Measurements from ENCODE around the gene LRRC4C. TPM values are rescaled to one million over a fixed set of nuclear protein-coding genes. Genes with fewer than 3 reads are reported as not detected.

The LRRC4C gene
- total RNA-seq, 1 donor from 2014 or later, result 2.7 TPM

DNA sequence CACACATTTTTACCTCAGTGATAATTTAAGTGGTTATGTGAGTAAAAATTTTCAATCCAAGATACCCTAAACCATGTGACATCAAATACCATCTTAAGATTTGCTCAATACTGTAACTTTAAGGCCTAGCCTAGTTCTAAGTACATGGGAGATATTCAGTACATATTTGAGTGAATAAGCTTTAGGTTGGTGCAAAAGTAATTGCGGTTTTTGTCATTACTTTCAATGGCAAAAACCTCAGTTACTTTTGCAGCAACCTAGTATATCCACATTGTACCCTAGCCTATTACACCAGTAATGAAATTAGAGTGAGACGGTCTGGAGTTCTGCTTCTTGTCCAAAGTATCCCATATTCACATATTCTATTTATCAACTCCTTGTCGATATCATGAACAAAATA, 700.1 kb downstream of the LRRC4C start:
- Histone ChIP-seq H3K9me3 (ENCODE audit: low read depth) (no peaks in the 10 kb centered on the region), H3K27ac (no peak overlapping the region), H3K36me3 (no peaks in the 10 kb centered on the region), H3F3A (ENCODE audit: low read depth) (no peaks in the 10 kb centered on the region), H3K79me2 (ENCODE audit: low read depth) (no peaks in the 10 kb centered on the region), H3K4me3 (no peak overlapping the region), H3K9ac (no peak overlapping the region), H3K27me3 (no peaks in the 10 kb centered on the region), H4K20me1 (ENCODE audit: low read depth) (no peaks in the 10 kb centered on the region), H3K4me2 (no peak overlapping the region), H3K4me1 (no peaks in the 10 kb centered on the region), H2AFZ (replicated peaks) (no peak overlapping the region)
- TF ChIP-seq, protein P1, sequence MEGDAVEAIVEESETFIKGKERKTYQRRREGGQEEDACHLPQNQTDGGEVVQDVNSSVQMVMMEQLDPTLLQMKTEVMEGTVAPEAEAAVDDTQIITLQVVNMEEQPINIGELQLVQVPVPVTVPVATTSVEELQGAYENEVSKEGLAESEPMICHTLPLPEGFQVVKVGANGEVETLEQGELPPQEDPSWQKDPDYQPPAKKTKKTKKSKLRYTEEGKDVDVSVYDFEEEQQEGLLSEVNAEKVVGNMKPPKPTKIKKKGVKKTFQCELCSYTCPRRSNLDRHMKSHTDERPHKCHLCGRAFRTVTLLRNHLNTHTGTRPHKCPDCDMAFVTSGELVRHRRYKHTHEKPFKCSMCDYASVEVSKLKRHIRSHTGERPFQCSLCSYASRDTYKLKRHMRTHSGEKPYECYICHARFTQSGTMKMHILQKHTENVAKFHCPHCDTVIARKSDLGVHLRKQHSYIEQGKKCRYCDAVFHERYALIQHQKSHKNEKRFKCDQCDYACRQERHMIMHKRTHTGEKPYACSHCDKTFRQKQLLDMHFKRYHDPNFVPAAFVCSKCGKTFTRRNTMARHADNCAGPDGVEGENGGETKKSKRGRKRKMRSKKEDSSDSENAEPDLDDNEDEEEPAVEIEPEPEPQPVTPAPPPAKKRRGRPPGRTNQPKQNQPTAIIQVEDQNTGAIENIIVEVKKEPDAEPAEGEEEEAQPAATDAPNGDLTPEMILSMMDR (IDR thresholded peaks at IDR 0.05), result no peak
- TF ChIP-seq EZH2phosphoT487 (IDR thresholded peaks at IDR 0.05), result no peak
- no peak for TF ChIP-seq EZH2 (IDR thresholded peaks at IDR 0.05)
- DNase-seq (ENCODE audit: low spot score), result no peak
- H3K27ac Mint-ChIP-seq, result no peak overlapping the region
- H3K36me3 Mint-ChIP-seq, result no peaks in the 10 kb centered on the region
- H3K4me3 Mint-ChIP-seq, result no peak overlapping the region
- H3K27me3 Mint-ChIP-seq (ENCODE audit: insufficient read depth, low read depth), result no peaks in the 10 kb centered on the region
- H3K4me1 Mint-ChIP-seq, result no peaks in the 10 kb centered on the region
- H3K9me3 Mint-ChIP-seq, result no peaks in the 10 kb centered on the region

GRCh38 chr11:40754297-40754696, 705.2 kb downstream of the LRRC4C start:
- H3K9me3 ChIP-seq (ENCODE audit: low read depth), result no peaks in the 10 kb centered on the region
- no peaks in the 10 kb centered on the region for H4K20me1 ChIP-seq (ENCODE audit: low read depth)
- no peaks in the 10 kb centered on the region for H3K27me3 Mint-ChIP-seq (ENCODE audit: insufficient read depth, low read depth)
- no peak overlapping the region for H2AFZ ChIP-seq (replicated peaks)
- no peak overlapping the region for H3K27ac Mint-ChIP-seq
- no peaks in the 10 kb centered on the region for H3K36me3 ChIP-seq
- no peaks in the 10 kb centered on the region for H3K4me1 ChIP-seq
- H3K9ac ChIP-seq, result no peak overlapping the region
- no peaks in the 10 kb centered on the region for H3K79me2 ChIP-seq (ENCODE audit: low read depth)
- H3K27ac ChIP-seq, result no peak overlapping the region
- no peaks in the 10 kb centered on the region for H3K27me3 ChIP-seq
- no peaks in the 10 kb centered on the region for H3F3A ChIP-seq (ENCODE audit: low read depth)
- no peak for DNase-seq (ENCODE audit: low spot score)
- no peaks in the 10 kb centered on the region for H3K4me1 Mint-ChIP-seq
- H3K4me3 Mint-ChIP-seq, result no peak overlapping the region
- no peak overlapping the region for H3K4me3 ChIP-seq
- peaks cover 3% of the 10 kb centered on the region for H3K9me3 Mint-ChIP-seq
- H3K36me3 Mint-ChIP-seq, result no peaks in the 10 kb centered on the region
- no peak overlapping the region for H3K4me2 ChIP-seq
- TF ChIP-seq, protein P1 (IDR thresholded peaks at IDR 0.05), result no peak
- TF ChIP-seq EZH2 (IDR thresholded peaks at IDR 0.05), result no peak
- TF ChIP-seq EZH2phosphoT487 (IDR thresholded peaks at IDR 0.05), result no peak

GRCh38 chr11:40746282-40746681, 713.2 kb downstream of the LRRC4C start:
- no peak for DNase-seq (ENCODE audit: low spot score)
- H3K36me3 ChIP-seq, result no peaks in the 10 kb centered on the region
- TF ChIP-seq EZH2 (IDR thresholded peaks at IDR 0.05), result no peak
- H2AFZ ChIP-seq (replicated peaks), result no peak overlapping the region
- no peaks in the 10 kb centered on the region for H4K20me1 ChIP-seq (ENCODE audit: low read depth)
- Mint-ChIP-seq H3K4me3 (no peak overlapping the region), H3K27ac (no peak overlapping the region), H3K27me3 (ENCODE audit: insufficient read depth, low read depth) (no peaks in the 10 kb centered on the region), H3K9me3 (peaks cover 11% of the 10 kb centered on the region), H3K36me3 (no peaks in the 10 kb centered on the region), H3K4me1 (no peaks in the 10 kb centered on the region)
- H3K4me1 ChIP-seq, result no peaks in the 10 kb centered on the region
- H3K27ac ChIP-seq, result no peak overlapping the region
- H3F3A ChIP-seq (ENCODE audit: low read depth), result no peaks in the 10 kb centered on the region
- H3K4me3 ChIP-seq, result no peak overlapping the region
- no peaks in the 10 kb centered on the region for H3K9me3 ChIP-seq (ENCODE audit: low read depth)
- H3K27me3 ChIP-seq, result no peaks in the 10 kb centered on the region
- H3K4me2 ChIP-seq, result no peak overlapping the region
- H3K9ac ChIP-seq, result no peak overlapping the region
- no peaks in the 10 kb centered on the region for H3K79me2 ChIP-seq (ENCODE audit: low read depth)

DNA sequence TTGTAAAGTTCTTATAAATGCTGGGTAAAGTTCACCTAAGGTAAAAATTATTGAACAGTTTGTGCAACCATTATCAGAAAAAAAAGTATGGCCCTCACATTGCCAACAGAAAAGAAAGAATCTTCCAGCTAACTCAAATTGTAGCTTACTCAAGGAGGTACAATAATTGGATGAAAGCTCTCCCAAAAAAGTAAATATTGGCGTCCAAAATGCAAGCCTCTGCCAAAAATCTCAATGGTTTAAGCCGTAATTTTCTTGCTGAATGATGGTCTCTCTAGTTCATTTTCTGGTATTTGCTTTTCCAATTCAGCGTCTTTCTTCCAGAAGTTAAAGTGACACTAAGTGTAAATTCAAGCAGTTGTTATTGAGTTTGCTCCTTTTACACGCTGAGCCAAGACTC, 727.3 kb downstream of the LRRC4C start:
- H3K36me3 Mint-ChIP-seq, result no peaks in the 10 kb centered on the region
- Histone ChIP-seq H3K4me2 (no peak overlapping the region), H4K20me1 (ENCODE audit: low read depth) (no peaks in the 10 kb centered on the region), H3K79me2 (ENCODE audit: low read depth) (no peaks in the 10 kb centered on the region), H3F3A (ENCODE audit: low read depth) (no peaks in the 10 kb centered on the region), H3K4me1 (no peaks in the 10 kb centered on the region), H3K27ac (no peak overlapping the region), H3K36me3 (no peaks in the 10 kb centered on the region), H2AFZ (replicated peaks) (no peak overlapping the region), H3K27me3 (no peaks in the 10 kb centered on the region), H3K9me3 (ENCODE audit: low read depth) (no peaks in the 10 kb centered on the region), H3K9ac (no peak overlapping the region), H3K4me3 (no peak overlapping the region)
- no peak for DNase-seq (ENCODE audit: low spot score)
- H3K9me3 Mint-ChIP-seq, result peaks cover 12% of the 10 kb centered on the region
- TF ChIP-seq EZH2phosphoT487 (IDR thresholded peaks at IDR 0.05) (no peak), EZH2 (IDR thresholded peaks at IDR 0.05) (no peak)
- TF ChIP-seq, protein P1 (IDR thresholded peaks at IDR 0.05), result no peak
- H3K4me3 Mint-ChIP-seq, result no peak overlapping the region
- no peaks in the 10 kb centered on the region for H3K4me1 Mint-ChIP-seq
- peaks cover 8% of the 10 kb centered on the region for H3K27me3 Mint-ChIP-seq (ENCODE audit: insufficient read depth, low read depth)
- no peak overlapping the region for H3K27ac Mint-ChIP-seq
